ENCODE data around the gene FRMPD2.

The FRMPD2 gene, protein sequence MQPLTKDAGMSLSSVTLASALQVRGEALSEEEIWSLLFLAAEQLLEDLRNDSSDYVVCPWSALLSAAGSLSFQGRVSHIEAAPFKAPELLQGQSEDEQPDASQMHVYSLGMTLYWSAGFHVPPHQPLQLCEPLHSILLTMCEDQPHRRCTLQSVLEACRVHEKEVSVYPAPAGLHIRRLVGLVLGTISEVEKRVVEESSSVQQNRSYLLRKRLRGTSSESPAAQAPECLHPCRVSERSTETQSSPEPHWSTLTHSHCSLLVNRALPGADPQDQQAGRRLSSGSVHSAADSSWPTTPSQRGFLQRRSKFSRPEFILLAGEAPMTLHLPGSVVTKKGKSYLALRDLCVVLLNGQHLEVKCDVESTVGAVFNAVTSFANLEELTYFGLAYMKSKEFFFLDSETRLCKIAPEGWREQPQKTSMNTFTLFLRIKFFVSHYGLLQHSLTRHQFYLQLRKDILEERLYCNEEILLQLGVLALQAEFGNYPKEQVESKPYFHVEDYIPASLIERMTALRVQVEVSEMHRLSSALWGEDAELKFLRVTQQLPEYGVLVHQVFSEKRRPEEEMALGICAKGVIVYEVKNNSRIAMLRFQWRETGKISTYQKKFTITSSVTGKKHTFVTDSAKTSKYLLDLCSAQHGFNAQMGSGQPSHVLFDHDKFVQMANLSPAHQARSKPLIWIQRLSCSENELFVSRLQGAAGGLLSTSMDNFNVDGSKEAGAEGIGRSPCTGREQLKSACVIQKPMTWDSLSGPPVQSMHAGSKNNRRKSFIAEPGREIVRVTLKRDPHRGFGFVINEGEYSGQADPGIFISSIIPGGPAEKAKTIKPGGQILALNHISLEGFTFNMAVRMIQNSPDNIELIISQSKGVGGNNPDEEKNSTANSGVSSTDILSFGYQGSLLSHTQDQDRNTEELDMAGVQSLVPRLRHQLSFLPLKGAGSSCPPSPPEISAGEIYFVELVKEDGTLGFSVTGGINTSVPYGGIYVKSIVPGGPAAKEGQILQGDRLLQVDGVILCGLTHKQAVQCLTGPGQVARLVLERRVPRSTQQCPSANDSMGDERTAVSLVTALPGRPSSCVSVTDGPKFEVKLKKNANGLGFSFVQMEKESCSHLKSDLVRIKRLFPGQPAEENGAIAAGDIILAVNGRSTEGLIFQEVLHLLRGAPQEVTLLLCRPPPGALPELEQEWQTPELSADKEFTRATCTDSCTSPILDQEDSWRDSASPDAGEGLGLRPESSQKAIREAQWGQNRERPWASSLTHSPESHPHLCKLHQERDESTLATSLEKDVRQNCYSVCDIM (N-terminal part only)

DNA sequence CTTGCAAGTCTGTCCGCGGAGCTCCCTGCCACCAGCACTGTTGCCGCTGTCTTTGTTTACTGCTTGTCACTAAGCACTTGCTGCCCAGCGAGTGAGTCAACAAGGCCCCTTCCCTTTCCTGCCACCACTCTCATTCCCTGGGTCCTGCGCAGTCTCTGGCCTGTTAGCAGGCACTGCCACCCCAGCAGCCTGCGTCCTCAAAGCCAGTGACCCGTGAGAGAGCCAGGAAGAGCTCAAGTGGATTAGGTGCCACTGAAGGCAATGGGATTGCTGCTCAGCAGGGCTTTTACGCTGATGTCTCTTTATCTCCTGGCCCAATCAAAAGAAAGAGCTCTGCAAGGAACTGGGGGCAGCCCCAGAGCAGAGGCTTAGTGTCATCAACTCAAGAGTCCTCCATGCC, at the start of gene FRMPD2:
TSS of gene FRMPD2 (minus strand) at position 61 of the 400 bp plus-strand sequence. CDS start 129 bp downstream, outside the sequence.
- Histone ChIP-seq H3K27me3 (ENCODE audit: insufficient read depth, low read length, poor library complexity, severe bottlenecking) (no peaks in the 10 kb centered on the region), H3K4me2 (ENCODE audit: low read depth, low read length, poor library complexity, severe bottlenecking) (no peak within 1 kb of the TSS), H2AFZ (ENCODE audit: low read length) (no peak within 1 kb of the TSS), H3K9me3 (ENCODE audit: insufficient read depth, low read depth, low read length) (no peaks in the 10 kb centered on the region), H3K36me3 (ENCODE audit: insufficient read depth, low read length) (no peaks in the 10 kb centered on the region), H3K4me3 (ENCODE audit: low read length, poor library complexity, severe bottlenecking) (no peak within 1 kb of the TSS), H3K9me2 (replicated peaks; ENCODE audit: low read depth, low read length) (no peaks in the 10 kb centered on the region), H3K79me2 (ENCODE audit: insufficient read depth, low read length) (no peaks in the 10 kb centered on the region), H3K9ac (ENCODE audit: low read depth, low read length, poor library complexity, severe bottlenecking) (no peak within 1 kb of the TSS), H3K4me1 (ENCODE audit: insufficient read depth, low read length, poor library complexity, severe bottlenecking) (no peaks in the 10 kb centered on the region), H3F3A (ENCODE audit: low read depth) (no peaks in the 10 kb centered on the region), H4K20me1 (ENCODE audit: insufficient read depth, low read length, poor library complexity, severe bottlenecking) (no peaks in the 10 kb centered on the region)
- TF ChIP-seq, protein P1, sequence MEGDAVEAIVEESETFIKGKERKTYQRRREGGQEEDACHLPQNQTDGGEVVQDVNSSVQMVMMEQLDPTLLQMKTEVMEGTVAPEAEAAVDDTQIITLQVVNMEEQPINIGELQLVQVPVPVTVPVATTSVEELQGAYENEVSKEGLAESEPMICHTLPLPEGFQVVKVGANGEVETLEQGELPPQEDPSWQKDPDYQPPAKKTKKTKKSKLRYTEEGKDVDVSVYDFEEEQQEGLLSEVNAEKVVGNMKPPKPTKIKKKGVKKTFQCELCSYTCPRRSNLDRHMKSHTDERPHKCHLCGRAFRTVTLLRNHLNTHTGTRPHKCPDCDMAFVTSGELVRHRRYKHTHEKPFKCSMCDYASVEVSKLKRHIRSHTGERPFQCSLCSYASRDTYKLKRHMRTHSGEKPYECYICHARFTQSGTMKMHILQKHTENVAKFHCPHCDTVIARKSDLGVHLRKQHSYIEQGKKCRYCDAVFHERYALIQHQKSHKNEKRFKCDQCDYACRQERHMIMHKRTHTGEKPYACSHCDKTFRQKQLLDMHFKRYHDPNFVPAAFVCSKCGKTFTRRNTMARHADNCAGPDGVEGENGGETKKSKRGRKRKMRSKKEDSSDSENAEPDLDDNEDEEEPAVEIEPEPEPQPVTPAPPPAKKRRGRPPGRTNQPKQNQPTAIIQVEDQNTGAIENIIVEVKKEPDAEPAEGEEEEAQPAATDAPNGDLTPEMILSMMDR (conservative IDR thresholded peaks at IDR 0.05; ENCODE audit: low read length): no peak
- TF ChIP-seq EZH2phosphoT487 (IDR thresholded peaks at IDR 0.05; ENCODE audit: borderline replicate concordance): no peak

DNA sequence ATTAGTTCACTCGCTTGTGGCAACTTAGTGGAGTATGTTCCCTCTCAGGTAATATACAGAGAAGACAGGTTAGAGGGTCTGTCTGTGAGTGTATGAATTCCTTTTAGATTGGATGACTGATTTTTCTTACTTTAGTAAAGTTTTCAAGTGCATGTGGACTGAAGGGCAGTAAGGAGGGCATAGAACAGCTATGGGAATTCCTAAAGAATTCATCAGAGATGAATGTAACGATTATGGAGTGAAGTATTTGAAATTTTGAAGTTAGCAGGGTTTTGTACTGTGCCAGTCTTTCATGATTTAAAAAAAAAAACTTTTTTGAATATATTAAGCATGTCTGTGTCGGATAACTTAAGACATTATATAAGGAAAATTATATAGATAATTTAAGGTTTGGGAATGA, 47.5 kb upstream of the FRMPD2 start:
- Histone ChIP-seq H3K9ac (ENCODE audit: low read depth, low read length, poor library complexity, severe bottlenecking) (no peak overlapping the region), H3K27me3 (ENCODE audit: insufficient read depth, low read length, poor library complexity, severe bottlenecking) (no peaks in the 10 kb centered on the region), H3K4me2 (ENCODE audit: low read depth, low read length, poor library complexity, severe bottlenecking) (no peak overlapping the region), H2AFZ (ENCODE audit: low read length) (no peak overlapping the region), H3K9me2 (replicated peaks; ENCODE audit: low read depth, low read length) (no peaks in the 10 kb centered on the region), H3K9me3 (ENCODE audit: insufficient read depth, low read depth, low read length) (no peaks in the 10 kb centered on the region), H4K20me1 (ENCODE audit: insufficient read depth, low read length, poor library complexity, severe bottlenecking) (peaks cover 58% of the 10 kb centered on the region), H3K4me3 (ENCODE audit: low read length, poor library complexity, severe bottlenecking) (no peak overlapping the region), H3K4me1 (ENCODE audit: insufficient read depth, low read length, poor library complexity, severe bottlenecking) (peaks cover 14% of the 10 kb centered on the region), H3F3A (ENCODE audit: low read depth) (no peaks in the 10 kb centered on the region), H3K36me3 (ENCODE audit: insufficient read depth, low read length) (no peaks in the 10 kb centered on the region; the same call in 1 of the 2 replicates), H3K79me2 (ENCODE audit: insufficient read depth, low read length) (peaks cover 95% of the 10 kb centered on the region)
- no peak for TF ChIP-seq EZH2phosphoT487 (IDR thresholded peaks at IDR 0.05; ENCODE audit: borderline replicate concordance)
- TF ChIP-seq, protein P1 (conservative IDR thresholded peaks at IDR 0.05; ENCODE audit: low read length): no peak

DNA sequence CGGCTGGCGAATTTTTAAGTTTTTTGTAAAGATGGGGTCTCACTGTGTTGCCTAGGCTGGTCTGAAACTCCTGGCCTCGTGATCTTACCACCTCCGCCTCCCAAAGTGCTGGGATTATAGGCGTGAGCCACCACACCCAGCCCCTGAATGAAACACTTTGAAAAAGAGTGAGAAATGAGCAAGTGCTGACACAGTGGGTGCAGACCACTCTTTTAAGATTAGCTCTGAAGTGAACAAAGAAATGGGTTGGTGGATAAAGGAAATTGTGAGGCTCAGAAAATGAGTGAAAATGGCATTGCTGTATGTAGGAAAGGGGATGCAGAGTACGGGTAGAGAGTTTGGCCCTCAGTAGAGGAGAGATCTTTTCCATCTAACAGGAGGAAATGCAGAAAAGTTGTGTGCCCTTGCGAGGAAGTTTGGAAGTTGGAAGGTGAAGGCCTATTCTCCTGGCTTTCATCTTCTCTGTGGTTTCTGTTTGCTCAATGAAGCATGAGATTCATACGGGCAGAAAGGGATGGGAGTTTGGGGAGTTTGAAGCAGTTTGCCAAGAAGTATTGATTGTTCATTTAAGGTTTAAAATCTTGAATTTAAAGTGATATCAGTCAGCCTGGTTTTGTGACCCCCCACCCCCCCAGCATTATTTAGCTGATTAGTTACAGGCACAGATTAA, 43.0 kb upstream of the FRMPD2 start:
- no peak overlapping the region for H2AFZ ChIP-seq (ENCODE audit: low read length)
- peak overlapping the region; percentile 33 for H3K4me2 ChIP-seq (ENCODE audit: low read depth, low read length, poor library complexity, severe bottlenecking)
- no peak overlapping the region for H3K9ac ChIP-seq (ENCODE audit: low read depth, low read length, poor library complexity, severe bottlenecking)
- no peak overlapping the region for H3K4me3 ChIP-seq (ENCODE audit: low read length, poor library complexity, severe bottlenecking)
- no peaks in the 10 kb centered on the region for H3K9me2 ChIP-seq (replicated peaks; ENCODE audit: low read depth, low read length)
- H3K27me3 ChIP-seq (ENCODE audit: insufficient read depth, low read length, poor library complexity, severe bottlenecking): no peaks in the 10 kb centered on the region
- H3K36me3 ChIP-seq (ENCODE audit: insufficient read depth, low read length): no peaks in the 10 kb centered on the region; the same call in 1 of the 2 replicates
- peaks cover 95% of the 10 kb centered on the region for H3K79me2 ChIP-seq (ENCODE audit: insufficient read depth, low read length)
- peaks cover 52% of the 10 kb centered on the region for H4K20me1 ChIP-seq (ENCODE audit: insufficient read depth, low read length, poor library complexity, severe bottlenecking)
- no peaks in the 10 kb centered on the region for H3F3A ChIP-seq (ENCODE audit: low read depth)
- TF ChIP-seq, protein P1 (conservative IDR thresholded peaks at IDR 0.05; ENCODE audit: low read length): no peak
- TF ChIP-seq EZH2phosphoT487 (IDR thresholded peaks at IDR 0.05; ENCODE audit: borderline replicate concordance): no peak
- H3K9me3 ChIP-seq (ENCODE audit: insufficient read depth, low read depth, low read length): no peaks in the 10 kb centered on the region
- H3K4me1 ChIP-seq (ENCODE audit: insufficient read depth, low read length, poor library complexity, severe bottlenecking): peaks cover 40% of the 10 kb centered on the region

Measured in Loucy (cell line).